Heart right ventricle (tissue), 16 donors: ENCODE results near the gene DDIT3. TPM values are rescaled to one million over a fixed set of nuclear protein-coding genes. Genes with fewer than 3 reads are reported as not detected.
"Not testable (repeated sequence)": the region's sequence is repeated elsewhere in the genome, so short reads cannot be mapped to it uniquely, and the experiment has no call there.

ENCODE experiments used
- ATAC-seq, 8 donors: fragments of 200-7000 bp; cut with Tn5 transposase; one replicate each; pipeline ENCODE4 v1.9.1; 2020; ENCODE audit warnings: mild to moderate bottlenecking in 8 of 8, moderate library complexity in 8 of 8, moderate number of reproducible peaks in 1 of 8
- DNase-seq, 2 donors: peaks; one replicate each; pipeline ENCODE4 v3.0.0-alpha.2; 2020
- H3K27ac ChIP-seq, 10 donors: fragments of 200-600 bp; sonication (generic) in 2 of 10; one replicate each; pipeline versions ENCODE4 v1.5.0 to v1.8.0; 2020 to 2022; ENCODE audit warnings: mild to moderate bottlenecking in 3 of 10
- H3K27me3 ChIP-seq, 7 donors: fragments of 200-600 bp; one replicate each; pipeline ENCODE4 v1.8.0; 2021 to 2022; ENCODE audit warnings: mild to moderate bottlenecking in 2 of 7
- H3K36me3 ChIP-seq, 9 donors: fragments of 200-600 bp; sonication (generic) in 1 of 9; one replicate each; pipeline versions ENCODE4 v1.5.0 to v1.8.0; 2020 to 2022; ENCODE audit warnings: mild to moderate bottlenecking in 2 of 9
- H3K4me1 ChIP-seq, 9 donors: fragments of 200-600 bp; sonication (generic) in 1 of 9; one replicate each; pipeline versions ENCODE4 v1.5.0 to v1.8.0; 2020 to 2022; ENCODE audit warnings: mild to moderate bottlenecking in 4 of 9
- H3K4me3 ChIP-seq, 10 donors: fragments of 200-600 bp; sonication (generic) in 2 of 10; one replicate each; pipeline versions ENCODE4 v1.5.0 to v1.8.0; 2020 to 2022; ENCODE audit warnings: mild to moderate bottlenecking in 7 of 10, moderate library complexity in 2 of 10
- H3K9me3 ChIP-seq, 11 donors: fragments of 200-600 bp in 10 of 11; sonication (generic) in 2 of 11; one replicate each; pipeline versions ENCODE4 v1.5.0 to v1.8.0; 2013 to 2022; ENCODE audit warnings: mild to moderate bottlenecking in 2 of 11, control low read depth in 1 of 11, moderate library complexity in 1 of 11
- CTCF ChIP-seq, 9 donors: fragments of 200-600 bp; sonication (generic) in 2 of 9; IDR thresholded peaks; one replicate each; pipeline versions ENCODE4 v1.5.0 to v1.8.0; 2021 to 2022; ENCODE audit warnings: antibody characterized with exemption in 9 of 9, mild to moderate bottlenecking in 5 of 9, moderate library complexity in 1 of 9
- WGBS, 2 donors: extraction: QIAGEN DNeasy Blood & Tissue Kit; methylation state at CpG; one replicate each; pipeline ENCODE4 v1.1.7; 2013; ENCODE audit warnings: inconsistent platforms in 1 of 2; 5-methylcytosine and 5-hydroxymethylcytosine counted together
- intact Hi-C, 10 donors: fragments of 100-400 bp; cut with DNase I; formaldehyde crosslinking; loops; one replicate each; pipeline versions ENCODE4 v1.11.1 to v1.14.2; 2022
- polyA plus RNA-seq, 2 donors: library from polyadenylated mRNA; stranded (reverse); fragments of 200-250 nt; gene quantifications; one replicate each; pipeline ENCODE4 v1.2.3, GENCODE V29; 2013
- total RNA-seq, 10 donors: library from RNA; stranded (reverse); fragmentation: NEBNext Ultra II Directional in 3 of 10; extraction: Animal tissue kit (Norgen Biotek cat#: 25700) in 3 of 10; gene quantifications; one replicate each; pipeline versions ENCODE4 v1.2.1 to v1.2.4, GENCODE V29; 2021 to 2023
- donor health status: Arrhythmogenic right ventricular cardiomyopathy.
- donor health status: ischemic (EF 13 %, LVEDD 7.1; RV severe dilation, severe dysfunction).
- donor health status: healthy with polysubstance abuse.
- donor health status: DM: no; HTN: yes; CAD: no.
- donor health status: DM: no; HTN: no; CAD: no.
- donor health status: ischemic (EF 25% LVEDD 6.9; RV normal size, moderate dysfunction).
- donor health status: ischemic (EF 25% LVEDD 5.7; RV mildly dilated, moderate dysfunction).
- donor health status: healthy.
- donor health status: DM: yes; HTN: yes; CAD: no.
- donor health status: Ischemic cardiomyopathy.
- donor health status: ischemic (EF 35%, LVEDD 5.7; RV mildly dilated, moderate dysfunction).
- donor health status: nonischemic (EF 11% LVEDD 7.7; RV severe dilation, severe dysfunction).
- donor health status: DM: yes; HTN: yes; CAD: no.
- donor health status: PGD.
- donor health status: ischemic (EF 29% LVEDD 5.4; RV normal size, mild dysfunction).
- donor health status: nonischemic (EF 23%, LVEDD 6.1; RV moderate dilation, normal function).

Gene DDIT3
- total and polyA plus RNA-seq, 12 donors, result 11.2 to 106 (median 24.9) TPM

- Histone ChIP-seq H3K4me1 (no peaks in the 10 kb centered on the region), H3K4me3 (no peak overlapping the region), H3K27me3 (peaks cover 0 to 55% (median 21%) of the 10 kb centered on the region in 7 donors), H3K36me3 (no peaks in the 10 kb centered on the region), H3K9me3 (no peaks in the 10 kb centered on the region), H3K27ac (no peak overlapping the region)
- DNase-seq, result no peak
- TF ChIP-seq CTCF (IDR thresholded peaks at IDR 0.05), result no peak
- no peak for ATAC-seq
- WGBS, 2 donors, result 16 to 23% methylated on average over 4 of the region's 4 CpGs
- intact Hi-C loops, result no loop called here
Measured at GRCh38 chr12:57563358-57563757, 43.0 kb upstream of the DDIT3 start.

- H3K9me3 ChIP-seq, H3K4me3 ChIP-seq, H3K36me3 ChIP-seq, ATAC-seq, intact Hi-C loops, DNase-seq, H3K27ac ChIP-seq, H3K4me1 ChIP-seq: not testable (repeated sequence)
- H3K27me3 ChIP-seq, result peaks cover 0 to 36% (median 9%) of the 10 kb centered on the region in 7 donors
- WGBS, 2 donors, result 70 to 71% methylated on average over 1 of the region's 1 CpG
Measured at GRCh38 chr12:57561117-57561516, 40.8 kb upstream of the DDIT3 start.

GRCh38 chr12:57560516-57560915 lies 40.2 kb upstream of the DDIT3 start:
- ATAC-seq (no peak), DNase-seq (no peak)
- peaks cover 0 to 30% (median 9%) of the 10 kb centered on the region in 7 donors for H3K27me3 ChIP-seq
- H3K9me3 ChIP-seq, result no peaks in the 10 kb centered on the region
- no peak overlapping the region for H3K4me3 ChIP-seq
- H3K4me1 ChIP-seq, result no peaks in the 10 kb centered on the region
- TF ChIP-seq CTCF (IDR thresholded peaks at IDR 0.05), result no peak
- no peak overlapping the region for H3K27ac ChIP-seq
- H3K36me3 ChIP-seq, result no peaks in the 10 kb centered on the region
- intact Hi-C loops, result no loop called here
- WGBS, 2 donors, result 94 to 95% methylated on average over 2 of the region's 2 CpGs

- no peak for ATAC-seq
- Histone ChIP-seq H3K36me3 (no peaks in the 10 kb centered on the region), H3K27me3 (peaks cover 0 to 22% (median 8%) of the 10 kb centered on the region in 7 donors), H3K9me3 (no peaks in the 10 kb centered on the region), H3K27ac (no peak overlapping the region), H3K4me3 (no peak overlapping the region), H3K4me1 (no peaks in the 10 kb centered on the region)
- TF ChIP-seq CTCF (IDR thresholded peaks at IDR 0.05), result no peak
- no peak for DNase-seq
- intact Hi-C loops, result no loop called here
- WGBS, 2 donors, result 81 to 89% methylated on average over 4 of the region's 4 CpGs
Measured at GRCh38 chr12:57558864-57559263, 38.5 kb upstream of the DDIT3 start.

- H3K27ac ChIP-seq, result no peak overlapping the region
- peaks cover 0 to 35% (median 28%) of the 10 kb centered on the region in 7 donors for H3K27me3 ChIP-seq
- intact Hi-C loops, result no loop called here
- peaks cover 3 to 5% (median 4%) of the 10 kb centered on the region in 9 donors for H3K4me1 ChIP-seq
- H3K4me3 ChIP-seq, result no peak overlapping the region
- ATAC-seq, result no peak
- no peaks in the 10 kb centered on the region for H3K9me3 ChIP-seq
- TF ChIP-seq CTCF (IDR thresholded peaks at IDR 0.05), result no peak
- no peak for DNase-seq
- WGBS, 2 donors, result 90 to 97% methylated on average over 1 of the region's 1 CpG
- H3K36me3 ChIP-seq, result no peaks in the 10 kb centered on the region
Measured at GRCh38 chr12:57554897-57555296, 34.6 kb upstream of the DDIT3 start.
